Measurements from ENCODE around the gene HOXB13. TPM values are rescaled to one million over a fixed set of nuclear protein-coding genes. Genes with fewer than 3 reads are reported as not detected.
A peak's percentile ranks its signal among the peaks of the same experiment; 100 is the strongest.

HOXB13 gene
- total RNA-seq = not detected

DNA sequence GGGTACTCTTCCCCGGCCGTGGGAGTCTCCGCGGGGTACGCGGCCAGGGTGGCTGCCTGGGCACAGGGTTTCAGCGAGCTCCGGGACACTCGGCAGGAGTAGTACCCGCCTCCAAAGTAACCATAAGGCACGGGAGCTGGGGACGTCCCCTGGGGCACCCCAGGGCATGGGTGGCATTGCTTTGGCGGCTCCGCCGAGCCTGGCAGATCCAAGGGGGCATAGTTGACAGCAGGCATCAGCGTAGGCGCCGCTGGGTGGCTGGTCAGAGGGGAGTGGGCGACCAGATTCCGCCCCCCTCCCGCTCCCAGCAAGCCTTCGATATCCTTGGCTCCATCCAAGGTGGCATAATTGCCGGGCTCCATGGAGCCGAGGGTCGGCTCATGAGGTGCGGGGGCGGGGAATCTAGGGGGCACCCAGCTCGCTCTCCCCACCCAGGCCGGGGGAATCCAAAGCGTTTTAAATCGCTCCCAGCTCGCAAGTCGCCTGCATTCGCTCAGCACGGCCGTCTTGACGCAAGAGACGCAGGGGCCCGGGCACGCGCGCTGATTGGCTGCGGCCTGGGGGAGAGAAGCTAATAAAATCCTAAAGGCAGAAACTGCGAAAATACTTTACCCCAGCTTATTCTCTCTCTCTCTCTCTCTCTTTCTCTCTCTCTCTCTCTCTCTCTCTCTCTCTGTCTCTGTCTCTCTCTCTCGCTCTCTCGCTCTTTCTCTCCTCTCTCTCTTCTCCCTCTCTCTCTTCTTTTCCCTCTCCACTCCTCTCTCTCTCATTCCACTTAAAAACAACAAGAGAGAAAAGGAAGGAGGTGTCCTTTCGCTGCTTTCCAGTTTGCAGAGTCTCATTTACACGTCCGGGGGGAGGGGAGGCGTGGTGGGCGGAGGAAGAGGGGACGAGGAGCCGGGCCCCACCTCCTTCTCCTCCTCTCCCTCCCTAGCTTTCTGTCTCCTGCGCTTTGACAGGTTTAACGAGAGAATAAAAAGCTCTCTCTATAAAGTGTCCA is at the start of gene HOXB13:
TSS of gene HOXB13 (minus strand) at position 519 of the 1,000 bp plus-strand sequence. CDS start at position 362, 157 bp downstream.
- Histone ChIP-seq H3K4me1 (peaks cover 43% of the 10 kb centered on the region), H3K4me3 (peak within 1 kb of the TSS; percentile 39), H3K36me3 (no peaks in the 10 kb centered on the region), H3K9me3 (no peaks in the 10 kb centered on the region), H3K27me3 (peaks cover 100% of the 10 kb centered on the region), H3K27ac (no peak within 1 kb of the TSS)
- 4% methylated on average over 50 of the region's 55 CpGs for WGBS
- TF ChIP-seq, protein P1, sequence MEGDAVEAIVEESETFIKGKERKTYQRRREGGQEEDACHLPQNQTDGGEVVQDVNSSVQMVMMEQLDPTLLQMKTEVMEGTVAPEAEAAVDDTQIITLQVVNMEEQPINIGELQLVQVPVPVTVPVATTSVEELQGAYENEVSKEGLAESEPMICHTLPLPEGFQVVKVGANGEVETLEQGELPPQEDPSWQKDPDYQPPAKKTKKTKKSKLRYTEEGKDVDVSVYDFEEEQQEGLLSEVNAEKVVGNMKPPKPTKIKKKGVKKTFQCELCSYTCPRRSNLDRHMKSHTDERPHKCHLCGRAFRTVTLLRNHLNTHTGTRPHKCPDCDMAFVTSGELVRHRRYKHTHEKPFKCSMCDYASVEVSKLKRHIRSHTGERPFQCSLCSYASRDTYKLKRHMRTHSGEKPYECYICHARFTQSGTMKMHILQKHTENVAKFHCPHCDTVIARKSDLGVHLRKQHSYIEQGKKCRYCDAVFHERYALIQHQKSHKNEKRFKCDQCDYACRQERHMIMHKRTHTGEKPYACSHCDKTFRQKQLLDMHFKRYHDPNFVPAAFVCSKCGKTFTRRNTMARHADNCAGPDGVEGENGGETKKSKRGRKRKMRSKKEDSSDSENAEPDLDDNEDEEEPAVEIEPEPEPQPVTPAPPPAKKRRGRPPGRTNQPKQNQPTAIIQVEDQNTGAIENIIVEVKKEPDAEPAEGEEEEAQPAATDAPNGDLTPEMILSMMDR (IDR thresholded peaks at IDR 0.05) = no peak
- TF ChIP-seq POLR2AphosphoS5 (IDR thresholded peaks at IDR 0.05) = no peak
- no peak for TF ChIP-seq EP300 (IDR thresholded peaks at IDR 0.05)
- TF ChIP-seq POLR2A (IDR thresholded peaks at IDR 0.05) = no peak
- peak in 1 of 2 donors; percentile 56 for DNase-seq (ENCODE audit: low spot score in 2 of 2)

DNA sequence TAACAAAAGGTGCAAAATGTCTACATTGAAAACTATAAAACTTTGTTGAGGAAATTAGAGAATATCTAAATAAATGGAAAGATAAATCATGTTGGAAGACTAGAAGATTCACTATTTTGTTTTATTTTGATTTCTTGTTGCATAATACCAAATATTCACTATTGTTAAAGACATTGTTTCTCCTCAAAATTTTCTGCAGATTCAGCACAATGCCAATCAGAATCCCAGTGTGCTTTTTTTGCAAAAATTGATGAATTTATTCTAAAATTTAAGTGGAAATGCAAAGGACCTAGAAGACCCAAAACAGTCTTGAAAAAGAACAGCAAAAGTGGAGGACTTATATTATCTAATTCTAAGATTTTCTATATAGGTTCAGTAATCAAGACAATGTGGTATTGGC is 48.1 kb upstream of the HOXB13 start:
- Histone ChIP-seq H3K27me3 (peaks cover 64% of the 10 kb centered on the region), H3K27ac (no peak overlapping the region), H3K36me3 (no peaks in the 10 kb centered on the region), H3K9me3 (no peaks in the 10 kb centered on the region), H3K4me3 (no peak overlapping the region), H3K4me1 (no peaks in the 10 kb centered on the region)
- DNase-seq (ENCODE audit: low spot score in 2 of 2) = no peak
- TF ChIP-seq, protein P1 (IDR thresholded peaks at IDR 0.05) = no peak
- no peak for TF ChIP-seq EP300 (IDR thresholded peaks at IDR 0.05)

DNA sequence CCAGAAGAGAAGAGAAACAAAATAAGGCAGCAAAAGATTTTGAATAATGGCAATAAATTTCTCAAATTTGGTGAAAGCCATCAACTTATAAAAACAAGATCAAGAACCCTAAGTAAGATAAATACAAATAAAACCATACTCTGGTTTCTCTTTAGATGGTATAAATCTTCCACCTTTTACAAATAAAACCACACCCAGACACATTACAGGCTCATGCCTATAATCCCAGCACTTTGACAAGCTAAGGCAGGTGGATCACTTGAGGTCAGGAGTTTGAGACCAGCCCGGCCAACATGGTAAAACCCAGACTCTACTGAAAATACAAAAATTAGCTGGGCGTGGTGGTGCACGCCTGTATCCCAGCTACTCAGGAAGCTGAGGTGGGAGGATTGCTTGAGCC is 44.7 kb upstream of the HOXB13 start:
- Histone ChIP-seq H3K36me3 (no peaks in the 10 kb centered on the region), H3K4me3 (no peak overlapping the region), H3K4me1 (no peaks in the 10 kb centered on the region), H3K27me3 (peaks cover 50% of the 10 kb centered on the region), H3K9me3 (no peaks in the 10 kb centered on the region), H3K27ac (no peak overlapping the region)
- 84% methylated on average over 3 of the region's 3 CpGs for WGBS
- TF ChIP-seq, protein P1 (IDR thresholded peaks at IDR 0.05) = no peak
- no peak for TF ChIP-seq POLR2A (IDR thresholded peaks at IDR 0.05)
- TF ChIP-seq POLR2AphosphoS5 (IDR thresholded peaks at IDR 0.05) = no peak
- TF ChIP-seq EP300 (IDR thresholded peaks at IDR 0.05) = no peak
- DNase-seq (ENCODE audit: low spot score in 2 of 2) = no peak

DNA sequence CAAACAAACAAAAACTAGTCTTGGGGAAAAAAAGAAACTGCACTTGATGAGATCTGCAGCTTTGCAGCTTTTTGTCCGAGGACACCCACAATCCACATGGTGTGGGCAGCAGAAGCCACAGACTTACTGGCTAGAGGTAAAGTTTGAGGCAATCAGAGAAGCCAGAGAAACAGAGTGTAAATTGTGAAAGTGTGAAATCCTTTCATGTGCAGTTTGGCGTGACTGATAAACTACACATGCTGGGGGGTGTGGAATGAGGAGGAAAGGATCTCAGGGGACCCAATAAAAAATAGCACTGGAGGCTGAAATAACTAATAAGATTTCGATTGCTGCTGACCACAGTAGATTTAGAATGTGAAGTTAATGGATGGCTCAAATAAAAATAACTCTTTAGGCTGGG is 42.4 kb upstream of the HOXB13 start:
- no peaks in the 10 kb centered on the region for H3K36me3 ChIP-seq
- H3K4me1 ChIP-seq = no peaks in the 10 kb centered on the region
- 51% methylated on average over 3 of the region's 3 CpGs for WGBS
- no peak overlapping the region for H3K27ac ChIP-seq
- TF ChIP-seq POLR2AphosphoS5 (IDR thresholded peaks at IDR 0.05) = no peak
- TF ChIP-seq POLR2A (IDR thresholded peaks at IDR 0.05) = no peak
- TF ChIP-seq EP300 (IDR thresholded peaks at IDR 0.05) = no peak
- TF ChIP-seq, protein P1 (IDR thresholded peaks at IDR 0.05) = no peak
- no peaks in the 10 kb centered on the region for H3K9me3 ChIP-seq
- no peak overlapping the region for H3K4me3 ChIP-seq
- no peak for DNase-seq (ENCODE audit: low spot score in 2 of 2)
- peaks cover 56% of the 10 kb centered on the region for H3K27me3 ChIP-seq

DNA sequence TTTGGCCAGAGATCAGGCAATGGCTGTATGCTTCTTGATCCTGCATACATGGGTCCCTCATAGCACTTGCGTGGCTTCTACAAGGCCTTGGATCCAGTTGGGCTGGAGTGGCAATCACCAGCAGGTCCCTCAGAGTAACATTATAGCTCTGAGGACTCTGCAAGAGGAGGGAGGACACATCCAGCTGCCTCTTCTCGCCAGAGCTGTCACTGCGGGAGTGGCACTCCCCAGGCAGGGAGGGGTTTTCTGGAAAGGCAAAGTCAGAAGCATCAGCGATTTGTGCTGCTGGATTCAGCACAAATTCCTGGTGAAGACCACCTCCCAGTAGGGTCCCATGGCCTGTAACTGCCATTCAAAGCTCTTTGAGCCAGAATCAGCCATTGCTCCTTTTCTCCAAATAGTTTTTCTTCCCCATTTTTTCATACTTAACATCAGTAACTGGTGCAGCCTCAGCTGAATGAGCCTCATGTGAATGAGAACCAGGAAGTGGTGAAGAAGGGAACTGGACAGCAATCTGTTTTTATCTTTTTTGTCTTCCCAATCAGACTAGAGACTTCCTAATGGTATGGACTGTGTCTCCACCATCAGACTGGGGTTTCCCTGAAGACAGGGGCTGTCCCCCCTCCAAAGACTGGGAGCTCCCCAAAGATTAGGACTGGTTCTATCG is 40.6 kb upstream of the HOXB13 start:
- Histone ChIP-seq H3K9me3 (no peaks in the 10 kb centered on the region), H3K27ac (no peak overlapping the region), H3K4me3 (no peak overlapping the region), H3K4me1 (no peaks in the 10 kb centered on the region), H3K36me3 (no peaks in the 10 kb centered on the region), H3K27me3 (peaks cover 59% of the 10 kb centered on the region)
- DNase-seq (ENCODE audit: low spot score in 2 of 2) = no peak
- 83% methylated on average over 4 of the region's 5 CpGs for WGBS
- TF ChIP-seq POLR2AphosphoS5 (IDR thresholded peaks at IDR 0.05) (no peak), POLR2A (IDR thresholded peaks at IDR 0.05) (no peak), EP300 (IDR thresholded peaks at IDR 0.05) (no peak)
- TF ChIP-seq, protein P1 (IDR thresholded peaks at IDR 0.05) = no peak

Data from suprapubic skin (tissue), 4 donors.